MCF 10A (cell line): ENCODE measurements around the gene CCDC148. TPM values are rescaled to one million over a fixed set of nuclear protein-coding genes. Genes with fewer than 3 reads are reported as not detected.
A peak's percentile ranks its signal among the peaks of the same experiment; 100 is the strongest.

Experiments
- BruUV-seq: library from RNA; stranded (reverse); fragments of 400-500 nt; replicated peaks from 2 replicates; lab custom pipeline; 2021; lab: Mats Ljungman, UMichigan
- CTCF ChIA-PET: fragments of 300-600 bp; sonication (Branson Sonifier 250); formaldehyde crosslinking; extraction: SDS; loops from one replicate; lab custom pipeline; 2021; ENCODE audit warnings: antibody characterized with exemption, inconsistent platforms; lab: Yijun Ruan, JAX
- POLR2A ChIA-PET: fragments of 300-600, 350-650 bp; sonication (Branson Sonifier 250); formaldehyde crosslinking; extraction: SDS; loops from one replicate; lab custom pipeline; 2020; ENCODE audit warnings: antibody characterized with exemption, inconsistent platforms; lab: Yijun Ruan, JAX
- DNase-seq: peaks from one replicate; pipeline ENCODE4 v3.0.0-alpha.2; 2018; ENCODE audit not compliant: unreplicated experiment
- H3K27ac Mint-ChIP-seq: one replicate; pipeline ENCODE4 v1.8.0; 2022; ENCODE audit warnings: mild to moderate bottlenecking, low read depth, mixed read lengths; ENCODE audit not compliant: unreplicated experiment
- H3K27me3 Mint-ChIP-seq: one replicate; pipeline ENCODE4 v1.8.0; 2022; ENCODE audit warnings: mixed read lengths; ENCODE audit not compliant: insufficient read depth, unreplicated experiment
- H3K36me3 Mint-ChIP-seq: one replicate; pipeline ENCODE4 v1.8.0; 2022; ENCODE audit warnings: mild to moderate bottlenecking, moderate library complexity, mixed read lengths; ENCODE audit not compliant: insufficient read depth, unreplicated experiment
- H3K4me1 Mint-ChIP-seq: one replicate; pipeline ENCODE4 v1.8.0; 2022; ENCODE audit warnings: mixed read lengths; ENCODE audit not compliant: insufficient read depth, unreplicated experiment
- H3K4me3 Mint-ChIP-seq: one replicate; pipeline ENCODE4 v1.8.0; 2022; ENCODE audit warnings: mild to moderate bottlenecking, moderate library complexity, mixed read lengths; ENCODE audit not compliant: unreplicated experiment
- H3K9me3 Mint-ChIP-seq: one replicate; pipeline ENCODE4 v1.8.0; 2022; ENCODE audit warnings: mixed read lengths; ENCODE audit not compliant: unreplicated experiment
- intact Hi-C: fragments of 100-400 bp; cut with micrococcal nuclease; formaldehyde crosslinking; loops from 2 replicates; pipeline ENCODE4 v1.14.1; 2022
- total RNA-seq: library from RNA; stranded (reverse); gene quantifications from 2 replicates; pipeline ENCODE4 v1.2.3, GENCODE V29; 2022
- TF ChIP-seq, protein P1 (sequence below): fragments of 200-600 bp; IDR thresholded peaks from one replicate; pipeline ENCODE4 v1.8.0; 2022; ENCODE audit warnings: antibody characterized with exemption, mild to moderate bottlenecking; ENCODE audit not compliant: unreplicated experiment

The CCDC148 gene
- total RNA-seq, 1 experiment from 2014 or later, result 0.51 TPM

DNA sequence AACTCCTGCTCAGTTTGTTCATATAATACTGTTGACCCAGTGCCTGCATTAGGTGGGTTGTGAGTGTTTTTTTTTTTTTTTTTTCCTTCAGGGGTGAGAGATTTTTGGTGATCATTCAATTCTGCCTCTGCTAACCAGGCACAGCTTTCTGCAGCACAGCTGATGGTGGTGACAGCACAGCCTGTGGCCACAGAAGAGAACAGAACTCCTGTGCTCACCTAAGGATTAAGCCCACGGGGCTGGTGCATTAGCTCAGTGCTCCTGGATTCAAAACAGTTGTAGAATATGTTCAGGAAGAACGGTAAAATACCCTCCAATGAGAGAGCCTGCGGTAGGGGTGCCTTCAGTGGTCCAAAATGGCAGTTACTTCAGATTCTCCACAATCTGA is 42.2 kb upstream of the CCDC148 start:
- ChIA-PET POLR2A (interaction anchor here (0.8 to 1.1 kb wide), 2 partner anchors 179 to 255 kb away, joined by 3 to 5 read pairs; no protein-coding TSS in a partner anchor), CTCF (no interaction called here)
- Mint-ChIP-seq H3K36me3 (peaks cover 8% of the 10 kb centered on the region), H3K4me1 (peaks cover 25% of the 10 kb centered on the region), H3K27me3 (no peaks in the 10 kb centered on the region), H3K4me3 (no peak overlapping the region), H3K27ac (no peak overlapping the region), H3K9me3 (no peaks in the 10 kb centered on the region)
- BruUV-seq, result no TSS peak
- intact Hi-C loops, result no loop called here
- no peak for DNase-seq
- TF ChIP-seq, protein P1, sequence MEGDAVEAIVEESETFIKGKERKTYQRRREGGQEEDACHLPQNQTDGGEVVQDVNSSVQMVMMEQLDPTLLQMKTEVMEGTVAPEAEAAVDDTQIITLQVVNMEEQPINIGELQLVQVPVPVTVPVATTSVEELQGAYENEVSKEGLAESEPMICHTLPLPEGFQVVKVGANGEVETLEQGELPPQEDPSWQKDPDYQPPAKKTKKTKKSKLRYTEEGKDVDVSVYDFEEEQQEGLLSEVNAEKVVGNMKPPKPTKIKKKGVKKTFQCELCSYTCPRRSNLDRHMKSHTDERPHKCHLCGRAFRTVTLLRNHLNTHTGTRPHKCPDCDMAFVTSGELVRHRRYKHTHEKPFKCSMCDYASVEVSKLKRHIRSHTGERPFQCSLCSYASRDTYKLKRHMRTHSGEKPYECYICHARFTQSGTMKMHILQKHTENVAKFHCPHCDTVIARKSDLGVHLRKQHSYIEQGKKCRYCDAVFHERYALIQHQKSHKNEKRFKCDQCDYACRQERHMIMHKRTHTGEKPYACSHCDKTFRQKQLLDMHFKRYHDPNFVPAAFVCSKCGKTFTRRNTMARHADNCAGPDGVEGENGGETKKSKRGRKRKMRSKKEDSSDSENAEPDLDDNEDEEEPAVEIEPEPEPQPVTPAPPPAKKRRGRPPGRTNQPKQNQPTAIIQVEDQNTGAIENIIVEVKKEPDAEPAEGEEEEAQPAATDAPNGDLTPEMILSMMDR, result no peak

GRCh38 chr2:158498043-158498748 is 41.6 kb upstream of the CCDC148 start:
- intact Hi-C loops, result no loop called here
- Mint-ChIP-seq H3K36me3 (peaks cover 8% of the 10 kb centered on the region), H3K4me3 (no peak overlapping the region), H3K4me1 (peaks cover 25% of the 10 kb centered on the region), H3K27me3 (no peaks in the 10 kb centered on the region), H3K9me3 (no peaks in the 10 kb centered on the region), H3K27ac (no peak overlapping the region)
- ChIA-PET POLR2A (interaction anchor here (0.8 to 2.0 kb wide), 5 partner anchors 8 to 255 kb away, joined by 3 to 24 read pairs (median 9); no protein-coding TSS in a partner anchor), CTCF (interaction anchor here (0.6 to 0.9 kb wide), 3 partner anchors 10 to 256 kb away, joined by 3 to 4 read pairs (median 4); no protein-coding TSS in a partner anchor)
- no TSS peak for BruUV-seq
- DNase-seq, result no peak
- TF ChIP-seq, protein P1, result no peak

- H3K27me3 Mint-ChIP-seq, result no peaks in the 10 kb centered on the region
- H3K27ac Mint-ChIP-seq, result peak overlapping the region; percentile 5
- intact Hi-C loops, result no loop called here
- TF ChIP-seq, protein P1, result no peak
- BruUV-seq, result no TSS peak
- peak; percentile 62 for DNase-seq
- peaks cover 8% of the 10 kb centered on the region for H3K36me3 Mint-ChIP-seq
- no peaks in the 10 kb centered on the region for H3K9me3 Mint-ChIP-seq
- H3K4me3 Mint-ChIP-seq, result no peak overlapping the region
- CTCF ChIA-PET, result interaction anchor here (0.6 to 1.1 kb wide), 5 partner anchors 10 to 317 kb away, joined by 3 to 4 read pairs (median 3); no protein-coding TSS in a partner anchor
- peaks cover 28% of the 10 kb centered on the region for H3K4me1 Mint-ChIP-seq
- POLR2A ChIA-PET, result interaction anchor here (0.7 to 2.0 kb wide), 5 partner anchors 8 to 245 kb away, joined by 3 to 24 read pairs (median 9); no protein-coding TSS in a partner anchor
These were observed 40.9 kb upstream of the CCDC148 start for GRCh38 chr2:158497486-158497885.

DNA sequence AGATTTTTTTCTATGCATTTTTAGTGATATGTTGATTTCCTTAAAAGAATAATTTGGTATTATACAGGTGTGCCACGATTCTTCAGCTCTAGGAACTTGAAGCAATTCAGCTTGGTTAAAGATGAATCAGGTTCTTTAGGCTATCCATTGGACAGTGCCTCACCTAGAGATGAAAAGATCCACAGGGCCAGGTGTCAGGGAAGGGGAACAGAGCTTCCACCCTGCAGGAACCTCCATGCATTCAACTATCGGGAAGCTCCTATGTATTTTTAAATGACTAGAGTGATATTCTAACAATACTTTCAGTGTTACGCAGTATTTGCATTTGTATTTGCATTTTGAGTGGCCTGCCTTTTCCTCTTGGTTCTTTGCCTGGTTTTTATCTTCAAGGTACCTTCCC is 40.4 kb upstream of the CCDC148 start:
- H3K4me3 Mint-ChIP-seq, result no peak overlapping the region
- CTCF ChIA-PET, result interaction anchor here (0.8 to 1.1 kb wide), 3 partner anchors 40 to 317 kb away, joined by 3 to 4 read pairs (median 3); no protein-coding TSS in a partner anchor
- BruUV-seq, result no TSS peak
- intact Hi-C loops, result no loop called here
- H3K4me1 Mint-ChIP-seq, result peaks cover 31% of the 10 kb centered on the region
- POLR2A ChIA-PET, result interaction anchor here (0.7 to 2.0 kb wide), 5 partner anchors 9 to 245 kb away, joined by 3 to 24 read pairs (median 9); no protein-coding TSS in a partner anchor
- DNase-seq, result no peak
- TF ChIP-seq, protein P1, result no peak
- no peaks in the 10 kb centered on the region for H3K9me3 Mint-ChIP-seq
- H3K27ac Mint-ChIP-seq, result peak overlapping the region; percentile 5
- no peaks in the 10 kb centered on the region for H3K27me3 Mint-ChIP-seq
- peaks cover 8% of the 10 kb centered on the region for H3K36me3 Mint-ChIP-seq
